Liver (tissue), 3 donors: Measurements from ENCODE around the gene PFKL.

Source experiments
- CTCF ChIP-seq: fragments of 150-350 bp; IDR thresholded peaks from 2 replicates; pipeline ENCODE4 v1.5.1; 2017; ENCODE audit warnings: improper control_type of control experiment, low read depth, low read length; ENCODE audit not compliant: missing input control
- EGR1 ChIP-seq, 2 donors: IDR thresholded peaks; 2 replicates each; pipeline ENCODE4 v1.6.1; 2016 to 2018; ENCODE audit warnings: antibody characterized with exemption in 2 of 2, low read depth in 2 of 2
- GABPA ChIP-seq, 2 donors: IDR thresholded peaks in 1 of 2; conservative IDR thresholded peaks in 1 of 2; 2 replicates each; pipeline ENCODE4 v1.6.1; 2016; ENCODE audit warnings: antibody characterized with exemption in 2 of 2, mild to moderate bottlenecking in 1 of 2, moderate library complexity in 1 of 2
- HNF4G ChIP-seq: IDR thresholded peaks from 2 replicates; pipeline ENCODE4 v1.6.1; 2016; ENCODE audit warnings: antibody characterized with exemption
- JUND ChIP-seq, 2 donors: IDR thresholded peaks; 2 replicates each; pipeline ENCODE4 v1.6.1; 2016; ENCODE audit warnings: antibody characterized with exemption in 2 of 2
- MAX ChIP-seq: IDR thresholded peaks from 2 replicates; pipeline ENCODE4 v1.6.1; 2016; ENCODE audit warnings: antibody characterized with exemption
- NR2F2 ChIP-seq: IDR thresholded peaks from 2 replicates; pipeline ENCODE4 v1.6.1; 2016; ENCODE audit warnings: antibody characterized with exemption
- REST ChIP-seq: IDR thresholded peaks from 2 replicates; pipeline ENCODE4 v1.6.1; 2016; ENCODE audit warnings: antibody characterized with exemption, mild to moderate bottlenecking
- TAF1 ChIP-seq: conservative IDR thresholded peaks from 2 replicates; pipeline ENCODE4 v1.6.1; 2016; ENCODE audit warnings: antibody characterized with exemption, mild to moderate bottlenecking
- YY1 ChIP-seq: IDR thresholded peaks from 2 replicates; pipeline ENCODE4 v1.6.1; 2016; ENCODE audit warnings: antibody characterized with exemption, mild to moderate bottlenecking
- donor health status: healthy.
- donor health status: healthy.

- no peak for TF ChIP-seq CTCF
- no peak for TF ChIP-seq REST
- TF ChIP-seq TAF1, result no peak
- TF ChIP-seq JUND (IDR thresholded peaks at IDR 0.05), result no peak
- TF ChIP-seq YY1, result no peak
- no peak for TF ChIP-seq NR2F2
- TF ChIP-seq GABPA (IDR thresholded peaks at IDR 0.05 in 1 of 2, conservative IDR thresholded peaks at IDR 0.05 in 1 of 2), result no peak
- no peak for TF ChIP-seq HNF4G
- TF ChIP-seq EGR1 (IDR thresholded peaks at IDR 0.05; ENCODE audit: low read depth in 2 of 2), result no peak
- TF ChIP-seq MAX, result no peak
These were observed 22.1 kb downstream of the PFKL start for GRCh38 chr21:44321846-44322450.
